ENCODE measurements around the gene SH2D1A. TPM values are rescaled to one million over a fixed set of nuclear protein-coding genes. Genes with fewer than 3 reads are reported as not detected.

SH2D1A gene
- polyA plus RNA-seq, 1 of the 3 experiments (the other 2 are of a cell fraction) = not detected

- H3K9me3 ChIP-seq = no peaks in the 10 kb centered on the region
- peak; percentile 21 for DNase-seq
- no peak overlapping the region for H3K4me2 ChIP-seq
- no peaks in the 10 kb centered on the region for H4K20me1 ChIP-seq (ENCODE audit: insufficient read depth)
- no peak overlapping the region for H3K9ac ChIP-seq
- H3K4me3 ChIP-seq (ENCODE audit: low read depth in 2 of 2, low read length in 1 of 2) = no peak overlapping the region
- no peak overlapping the region for H3K27ac ChIP-seq (ENCODE audit: low read depth in 2 of 2, low read length in 1 of 2)
- WGBS (ENCODE audit: low lambda C conversion rate) = 0% methylated on average over 1 of the region's 2 CpGs
- H2AFZ ChIP-seq (ENCODE audit: low read depth) = 0 out of 2 replicates have a peak overlapping the region, but pooled peaks have one; percentile 3
- CTCF ChIA-PET = interaction anchor here (0.5 to 3.0 kb wide), 12 partner anchors 8 to 742 kb away, joined by 3 to 13 read pairs (median 4); no protein-coding TSS in a partner anchor
- H3F3A ChIP-seq (replicated peaks; ENCODE audit: insufficient read depth) = no peaks in the 10 kb centered on the region
- H3K4me1 ChIP-seq (ENCODE audit: control insufficient read depth in 1 of 2, insufficient read depth in 2 of 2, low read depth in 1 of 2, low read length in 1 of 2) = no peaks in the 10 kb centered on the region
- TF ChIP-seq SIN3A (IDR thresholded peaks at IDR 0.05; ENCODE audit: borderline replicate concordance, low read depth, low read length) = no peak
- no peak for TF ChIP-seq MXI1 (IDR thresholded peaks at IDR 0.05; ENCODE audit: low read depth, low read length)
- TF ChIP-seq, protein P1, sequence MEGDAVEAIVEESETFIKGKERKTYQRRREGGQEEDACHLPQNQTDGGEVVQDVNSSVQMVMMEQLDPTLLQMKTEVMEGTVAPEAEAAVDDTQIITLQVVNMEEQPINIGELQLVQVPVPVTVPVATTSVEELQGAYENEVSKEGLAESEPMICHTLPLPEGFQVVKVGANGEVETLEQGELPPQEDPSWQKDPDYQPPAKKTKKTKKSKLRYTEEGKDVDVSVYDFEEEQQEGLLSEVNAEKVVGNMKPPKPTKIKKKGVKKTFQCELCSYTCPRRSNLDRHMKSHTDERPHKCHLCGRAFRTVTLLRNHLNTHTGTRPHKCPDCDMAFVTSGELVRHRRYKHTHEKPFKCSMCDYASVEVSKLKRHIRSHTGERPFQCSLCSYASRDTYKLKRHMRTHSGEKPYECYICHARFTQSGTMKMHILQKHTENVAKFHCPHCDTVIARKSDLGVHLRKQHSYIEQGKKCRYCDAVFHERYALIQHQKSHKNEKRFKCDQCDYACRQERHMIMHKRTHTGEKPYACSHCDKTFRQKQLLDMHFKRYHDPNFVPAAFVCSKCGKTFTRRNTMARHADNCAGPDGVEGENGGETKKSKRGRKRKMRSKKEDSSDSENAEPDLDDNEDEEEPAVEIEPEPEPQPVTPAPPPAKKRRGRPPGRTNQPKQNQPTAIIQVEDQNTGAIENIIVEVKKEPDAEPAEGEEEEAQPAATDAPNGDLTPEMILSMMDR (IDR thresholded peaks at IDR 0.05) = peak; percentile 77
- TF ChIP-seq RCOR1 (IDR thresholded peaks at IDR 0.05; ENCODE audit: low read length) = no peak
- TF ChIP-seq GATA2 (CRISPR knock-in tag; IDR thresholded peaks at IDR 0.05) = no peak
- TF ChIP-seq SMC3 (IDR thresholded peaks at IDR 0.05; ENCODE audit: low read depth, low read length) = peak; percentile 55
- no peak for TF ChIP-seq JUND (IDR thresholded peaks at IDR 0.05)
- no peak for TF ChIP-seq MEF2A (IDR thresholded peaks at IDR 0.05; ENCODE audit: borderline replicate concordance, low read depth)
- peak; percentile 72 for TF ChIP-seq RAD21 (IDR thresholded peaks at IDR 0.05; ENCODE audit: low read length)
- POLR2A ChIA-PET = no interaction called here
- no peaks in the 10 kb centered on the region for H3K9me2 ChIP-seq
- no peaks in the 10 kb centered on the region for H3K79me2 ChIP-seq (ENCODE audit: insufficient read depth)
- no peaks in the 10 kb centered on the region for H3K27me3 ChIP-seq (ENCODE audit: insufficient read depth)
- H3K36me3 ChIP-seq (replicated peaks in 1 of 2; ENCODE audit: control insufficient read depth in 1 of 2, insufficient read depth in 2 of 2, low read length in 1 of 2) = no peaks in the 10 kb centered on the region
Measured at GRCh38 chrX:124388562-124388961, 42.2 kb downstream of the SH2D1A start.

GRCh38 chrX:124392794-124393193 lies 46.4 kb downstream of the SH2D1A start:
- Histone ChIP-seq H3K36me3 (replicated peaks in 1 of 2; ENCODE audit: control insufficient read depth in 1 of 2, insufficient read depth in 2 of 2, low read length in 1 of 2) (no peaks in the 10 kb centered on the region), H3K9me2 (no peaks in the 10 kb centered on the region), H3K79me2 (ENCODE audit: insufficient read depth) (no peaks in the 10 kb centered on the region), H3K27me3 (ENCODE audit: insufficient read depth) (no peaks in the 10 kb centered on the region; the same call in 1 of the 2 replicates), H3K9me3 (no peaks in the 10 kb centered on the region), H3K4me3 (ENCODE audit: low read depth in 2 of 2, low read length in 1 of 2) (no peak overlapping the region), H2AFZ (ENCODE audit: low read depth) (no peak overlapping the region), H3K4me2 (no peak overlapping the region), H3K4me1 (ENCODE audit: control insufficient read depth in 1 of 2, insufficient read depth in 2 of 2, low read depth in 1 of 2, low read length in 1 of 2) (no peaks in the 10 kb centered on the region), H3K9ac (no peak overlapping the region), H4K20me1 (ENCODE audit: insufficient read depth) (no peaks in the 10 kb centered on the region), H3F3A (replicated peaks; ENCODE audit: insufficient read depth) (no peaks in the 10 kb centered on the region), H3K27ac (ENCODE audit: low read depth in 2 of 2, low read length in 1 of 2) (no peak overlapping the region)
- ChIA-PET POLR2A (no interaction called here), CTCF (interaction anchor here (3.9 kb wide), 1 partner anchor 14 kb away, joined by 14 read pairs; no protein-coding TSS in a partner anchor)
- no peak for DNase-seq
- WGBS (ENCODE audit: low lambda C conversion rate) = 28% methylated on average over 3 of the region's 3 CpGs
- TF ChIP-seq MEF2A (IDR thresholded peaks at IDR 0.05; ENCODE audit: borderline replicate concordance, low read depth) (no peak), EP300 (IDR thresholded peaks at IDR 0.05; ENCODE audit: borderline replicate concordance in 1 of 2, low read depth in 1 of 2, low read length in 1 of 2) (no peak), PBX3 (IDR thresholded peaks at IDR 0.05) (no peak), FOSL2 (IDR thresholded peaks at IDR 0.05; ENCODE audit: borderline replicate concordance, low read depth) (no peak), NFIC (IDR thresholded peaks at IDR 0.05; ENCODE audit: borderline replicate concordance) (no peak), MAX (IDR thresholded peaks at IDR 0.05; ENCODE audit: low read depth) (no peak), RCOR1 (IDR thresholded peaks at IDR 0.05; ENCODE audit: low read length) (no peak)
- TF ChIP-seq, protein P2, sequence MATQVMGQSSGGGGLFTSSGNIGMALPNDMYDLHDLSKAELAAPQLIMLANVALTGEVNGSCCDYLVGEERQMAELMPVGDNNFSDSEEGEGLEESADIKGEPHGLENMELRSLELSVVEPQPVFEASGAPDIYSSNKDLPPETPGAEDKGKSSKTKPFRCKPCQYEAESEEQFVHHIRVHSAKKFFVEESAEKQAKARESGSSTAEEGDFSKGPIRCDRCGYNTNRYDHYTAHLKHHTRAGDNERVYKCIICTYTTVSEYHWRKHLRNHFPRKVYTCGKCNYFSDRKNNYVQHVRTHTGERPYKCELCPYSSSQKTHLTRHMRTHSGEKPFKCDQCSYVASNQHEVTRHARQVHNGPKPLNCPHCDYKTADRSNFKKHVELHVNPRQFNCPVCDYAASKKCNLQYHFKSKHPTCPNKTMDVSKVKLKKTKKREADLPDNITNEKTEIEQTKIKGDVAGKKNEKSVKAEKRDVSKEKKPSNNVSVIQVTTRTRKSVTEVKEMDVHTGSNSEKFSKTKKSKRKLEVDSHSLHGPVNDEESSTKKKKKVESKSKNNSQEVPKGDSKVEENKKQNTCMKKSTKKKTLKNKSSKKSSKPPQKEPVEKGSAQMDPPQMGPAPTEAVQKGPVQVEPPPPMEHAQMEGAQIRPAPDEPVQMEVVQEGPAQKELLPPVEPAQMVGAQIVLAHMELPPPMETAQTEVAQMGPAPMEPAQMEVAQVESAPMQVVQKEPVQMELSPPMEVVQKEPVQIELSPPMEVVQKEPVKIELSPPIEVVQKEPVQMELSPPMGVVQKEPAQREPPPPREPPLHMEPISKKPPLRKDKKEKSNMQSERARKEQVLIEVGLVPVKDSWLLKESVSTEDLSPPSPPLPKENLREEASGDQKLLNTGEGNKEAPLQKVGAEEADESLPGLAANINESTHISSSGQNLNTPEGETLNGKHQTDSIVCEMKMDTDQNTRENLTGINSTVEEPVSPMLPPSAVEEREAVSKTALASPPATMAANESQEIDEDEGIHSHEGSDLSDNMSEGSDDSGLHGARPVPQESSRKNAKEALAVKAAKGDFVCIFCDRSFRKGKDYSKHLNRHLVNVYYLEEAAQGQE (IDR thresholded peaks at IDR 0.05; ENCODE audit: low read depth, low read length) = no peak
